ENCODE measurements around the gene VTI1A. TPM values are rescaled to one million over a fixed set of nuclear protein-coding genes. Genes with fewer than 3 reads are reported as not detected.

Gene VTI1A
- total and polyA plus RNA-seq, 2 experiments from 2014 or later = 26.8 to 31.0 TPM

- no peak for TF ChIP-seq EZH2phosphoT487 (IDR thresholded peaks at IDR 0.05; ENCODE audit: unreplicated experiment)
- TF ChIP-seq NANOG (IDR thresholded peaks at IDR 0.05; ENCODE audit: borderline replicate concordance) = no peak
- no peak for TF ChIP-seq ZNF114 (CRISPR knock-in tag; IDR thresholded peaks at IDR 0.05)
- TF ChIP-seq ZNF331 (CRISPR knock-in tag; IDR thresholded peaks at IDR 0.05; ENCODE audit: low read depth) = no peak
- TF ChIP-seq, protein P1, sequence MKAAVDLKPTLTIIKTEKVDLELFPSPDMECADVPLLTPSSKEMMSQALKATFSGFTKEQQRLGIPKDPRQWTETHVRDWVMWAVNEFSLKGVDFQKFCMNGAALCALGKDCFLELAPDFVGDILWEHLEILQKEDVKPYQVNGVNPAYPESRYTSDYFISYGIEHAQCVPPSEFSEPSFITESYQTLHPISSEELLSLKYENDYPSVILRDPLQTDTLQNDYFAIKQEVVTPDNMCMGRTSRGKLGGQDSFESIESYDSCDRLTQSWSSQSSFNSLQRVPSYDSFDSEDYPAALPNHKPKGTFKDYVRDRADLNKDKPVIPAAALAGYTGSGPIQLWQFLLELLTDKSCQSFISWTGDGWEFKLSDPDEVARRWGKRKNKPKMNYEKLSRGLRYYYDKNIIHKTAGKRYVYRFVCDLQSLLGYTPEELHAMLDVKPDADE (IDR thresholded peaks at IDR 0.05) = no peak
These were observed 65.3 kb downstream of the VTI1A start (continued) for GRCh38 chr10:112512294-112512693.

GRCh38 chr10:112515126-112515525 lies 68.1 kb downstream of the VTI1A start:
- H3K79me2 ChIP-seq (replicated peaks; ENCODE audit: insufficient read depth) = no peaks in the 10 kb centered on the region; the same call in 1 of the 2 replicates
- ATAC-seq = no peak
- H3K4me3 Mint-ChIP-seq = no peak overlapping the region
- no peaks in the 10 kb centered on the region for H3K9me2 ChIP-seq (ENCODE audit: insufficient read depth)
- no peak overlapping the region for H3K27ac Mint-ChIP-seq
- TF ChIP-seq ZNF331 (CRISPR knock-in tag; IDR thresholded peaks at IDR 0.05; ENCODE audit: low read depth) (no peak), REST (IDR thresholded peaks at IDR 0.05; ENCODE audit: unreplicated experiment) (no peak), ZNF114 (CRISPR knock-in tag; IDR thresholded peaks at IDR 0.05) (no peak), NANOG (IDR thresholded peaks at IDR 0.05; ENCODE audit: borderline replicate concordance) (no peak)
- TF ChIP-seq, protein P1 (IDR thresholded peaks at IDR 0.05) = no peak
- H3K27me3 Mint-ChIP-seq (ENCODE audit: insufficient read depth, low read depth, poor library complexity) = no peaks in the 10 kb centered on the region
- H3K4me3 ChIP-seq = no peak overlapping the region
- H3K9me3 Mint-ChIP-seq = no peaks in the 10 kb centered on the region
- H3K27me3 ChIP-seq (ENCODE audit: insufficient read depth) = no peaks in the 10 kb centered on the region
- no peak for DNase-seq (ENCODE audit: low spot score)
- no peaks in the 10 kb centered on the region for H4K20me1 ChIP-seq (replicated peaks; ENCODE audit: insufficient read depth)
- no peaks in the 10 kb centered on the region for H3K36me3 Mint-ChIP-seq (ENCODE audit: low read depth)
- H3K27ac ChIP-seq (ENCODE audit: low read depth) = no peak overlapping the region
- no peak overlapping the region for H3K4me2 ChIP-seq
- peaks cover 3% of the 10 kb centered on the region; the same call in 1 of the 3 replicates for H3K4me1 Mint-ChIP-seq
- no peaks in the 10 kb centered on the region for H3K36me3 ChIP-seq (ENCODE audit: insufficient read depth)
- H2AFZ ChIP-seq = no peak overlapping the region
- H3F3A ChIP-seq (replicated peaks; ENCODE audit: low read depth) = no peaks in the 10 kb centered on the region
- H3K4me1 ChIP-seq (ENCODE audit: insufficient read depth) = no peaks in the 10 kb centered on the region

DNA sequence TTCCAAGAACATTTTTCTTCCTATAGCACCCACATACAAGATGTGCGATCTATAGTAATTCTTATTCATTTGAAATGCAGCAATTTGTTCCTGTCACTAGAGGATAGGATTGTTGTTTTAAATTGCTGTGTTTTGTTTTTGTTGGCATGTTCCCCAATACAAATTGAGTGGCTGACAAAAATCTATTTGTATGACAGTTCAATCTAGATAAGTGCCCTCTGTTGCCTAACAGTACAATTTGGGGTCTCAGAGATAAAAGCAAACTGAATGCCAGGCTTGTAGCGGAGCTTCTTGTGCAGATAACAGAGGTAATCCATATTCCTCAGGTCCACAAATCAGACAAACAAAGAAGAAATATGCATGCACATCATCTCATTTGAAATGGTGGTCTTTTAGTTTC lies 68.8 kb downstream of the VTI1A start:
- peaks cover 3% of the 10 kb centered on the region; the same call in 1 of the 3 replicates for H3K4me1 Mint-ChIP-seq
- Histone ChIP-seq H3K36me3 (ENCODE audit: insufficient read depth) (no peaks in the 10 kb centered on the region), H3K79me2 (replicated peaks; ENCODE audit: insufficient read depth) (no peaks in the 10 kb centered on the region; the same call in 1 of the 2 replicates), H3K27ac (ENCODE audit: low read depth) (no peak overlapping the region), H3K4me3 (no peak overlapping the region), H3K9me2 (ENCODE audit: insufficient read depth) (no peaks in the 10 kb centered on the region), H2AFZ (no peak overlapping the region), H4K20me1 (replicated peaks; ENCODE audit: insufficient read depth) (no peaks in the 10 kb centered on the region), H3K4me1 (ENCODE audit: insufficient read depth) (no peaks in the 10 kb centered on the region), H3F3A (replicated peaks; ENCODE audit: low read depth) (no peaks in the 10 kb centered on the region), H3K27me3 (ENCODE audit: insufficient read depth) (no peaks in the 10 kb centered on the region), H3K4me2 (no peak overlapping the region)
- no peak overlapping the region for H3K27ac Mint-ChIP-seq
- H3K9me3 Mint-ChIP-seq = no peaks in the 10 kb centered on the region
- DNase-seq (ENCODE audit: low spot score) (no peak), ATAC-seq (no peak)
- H3K36me3 Mint-ChIP-seq (ENCODE audit: low read depth) = no peaks in the 10 kb centered on the region
- H3K4me3 Mint-ChIP-seq = no peak overlapping the region
- H3K27me3 Mint-ChIP-seq (ENCODE audit: insufficient read depth, low read depth, poor library complexity) = no peaks in the 10 kb centered on the region
- TF ChIP-seq CREB1 (CRISPR knock-in tag; IDR thresholded peaks at IDR 0.05; ENCODE audit: low read depth) (no peak), JUNB (IDR thresholded peaks at IDR 0.05; ENCODE audit: unreplicated experiment) (no peak), EZH2 (IDR thresholded peaks at IDR 0.05; ENCODE audit: low read depth, unreplicated experiment) (no peak)
